SK-N-SH treated with all-trans-retinoic acid at 6 μM for 48 hours (cell line): ENCODE results near the gene PHC1.

ENCODE experiments used
- ATAC-seq: fragments of 200-7000 bp; cut with Tn5 transposase; 3 replicates; pipeline ENCODE4 v1.9.1; 2020; ENCODE audit warnings: mild to moderate bottlenecking, moderate library complexity
- ARNTL ChIP-seq: fragments of 450-650 bp; formaldehyde crosslinking; IDR thresholded peaks from 2 replicates; pipeline ENCODE4 v1.5.0; 2020; ENCODE audit warnings: low read depth, mild to moderate bottlenecking, moderate library complexity, borderline replicate concordance
- CREB5 ChIP-seq: fragments of 250-450 bp; sonication (Bioruptor Pico); IDR thresholded peaks from 2 replicates; pipeline ENCODE4 v1.5.1; 2020; ENCODE audit warnings: low read depth, mild to moderate bottlenecking, moderate library complexity
- CSDC2 ChIP-seq: fragments of 250-450 bp; sonication (Bioruptor Pico); IDR thresholded peaks from 2 replicates; pipeline ENCODE4 v1.5.0; 2020; ENCODE audit warnings: mild to moderate bottlenecking, moderate library complexity
- ESRRG ChIP-seq: fragments of 250-450 bp; sonication (Bioruptor Pico); IDR thresholded peaks from 2 replicates; pipeline ENCODE4 v1.6.1; 2021; ENCODE audit warnings: mild to moderate bottlenecking
- GLIS3 ChIP-seq: fragments of 250-450 bp; sonication (Bioruptor Pico); IDR thresholded peaks from 2 replicates; pipeline ENCODE4 v1.5.0; 2020; ENCODE audit warnings: mild to moderate bottlenecking, moderate library complexity
- ISL1 ChIP-seq: fragments of 250-450 bp; sonication (Bioruptor Pico); IDR thresholded peaks from 2 replicates; pipeline ENCODE4 v2.1.2; 2022; ENCODE audit warnings: mild to moderate bottlenecking, moderate library complexity
- OSR1 ChIP-seq: fragments of 250-450 bp; sonication (Bioruptor Pico); IDR thresholded peaks from 2 replicates; pipeline ENCODE4 v1.8.0; 2022; ENCODE audit warnings: moderate library complexity, mild to moderate bottlenecking, inconsistent platforms
- PPARA ChIP-seq: fragments of 250-450 bp; sonication (Bioruptor Pico); IDR thresholded peaks from 2 replicates; pipeline ENCODE4 v1.5.0; 2020; ENCODE audit warnings: mild to moderate bottlenecking, borderline replicate concordance
- RARB ChIP-seq: fragments of 250-450 bp; sonication (Bioruptor Pico); IDR thresholded peaks from 2 replicates; pipeline ENCODE4 v1.8.0; 2021; ENCODE audit warnings: mild to moderate bottlenecking, moderate library complexity
- SNAI2 ChIP-seq: fragments of 250-450 bp; sonication (Bioruptor Pico); IDR thresholded peaks from 2 replicates; pipeline ENCODE4 v1.5.0; 2020; ENCODE audit warnings: mild to moderate bottlenecking, moderate library complexity
- TCF4 ChIP-seq: fragments of 250-450 bp; sonication (Bioruptor Pico); IDR thresholded peaks from 2 replicates; pipeline ENCODE4 v1.8.0; 2021; ENCODE audit warnings: mild to moderate bottlenecking, moderate library complexity, borderline replicate concordance
- TOX ChIP-seq: fragments of 250-450 bp; sonication (Bioruptor Pico); IDR thresholded peaks from 2 replicates; pipeline ENCODE4 v1.8.0; 2021; ENCODE audit warnings: mild to moderate bottlenecking, moderate library complexity, borderline replicate concordance
- ZC3H10 ChIP-seq: fragments of 250-450 bp; sonication (Bioruptor Pico); IDR thresholded peaks from 2 replicates; pipeline ENCODE4 v1.5.1; 2021; ENCODE audit warnings: mild to moderate bottlenecking, moderate library complexity
- ZFP3 ChIP-seq: fragments of 250-450 bp; sonication (Bioruptor Pico); IDR thresholded peaks from 2 replicates; pipeline ENCODE4 v1.5.0; 2020; ENCODE audit warnings: mild to moderate bottlenecking, moderate library complexity
- ZFP30 ChIP-seq: fragments of 450-650 bp; formaldehyde crosslinking; IDR thresholded peaks from 2 replicates; pipeline ENCODE4 v1.5.0; 2022; ENCODE audit warnings: mild to moderate bottlenecking, moderate library complexity
- ZNF565 ChIP-seq: fragments of 450-650 bp; formaldehyde crosslinking; conservative IDR thresholded peaks from 2 replicates; pipeline ENCODE4 v1.5.0; 2020; ENCODE audit warnings: low read depth, mild to moderate bottlenecking, moderate library complexity
- ZNF70 ChIP-seq: fragments of 450-650 bp; formaldehyde crosslinking; IDR thresholded peaks from 2 replicates; pipeline ENCODE4 v1.5.0; 2020; ENCODE audit warnings: mild to moderate bottlenecking, moderate library complexity
- ZNF8 ChIP-seq: fragments of 450-650 bp; formaldehyde crosslinking; IDR thresholded peaks from 2 replicates; pipeline ENCODE4 v1.5.0; 2020; ENCODE audit warnings: mild to moderate bottlenecking, moderate library complexity
- TF ChIP-seq, protein P1 (sequence below): fragments of 250-450 bp; sonication (Bioruptor Pico); IDR thresholded peaks from 2 replicates; pipeline ENCODE4 v1.8.0; 2021; ENCODE audit warnings: low read depth, mild to moderate bottlenecking, moderate library complexity, borderline replicate concordance
- TF ChIP-seq, protein P2 (sequence below): fragments of 250-450 bp; sonication (Bioruptor Pico); IDR thresholded peaks from 2 replicates; pipeline ENCODE4 v1.8.0; 2020; ENCODE audit warnings: mild to moderate bottlenecking, moderate library complexity, borderline replicate concordance
- TF ChIP-seq, protein P3 (sequence below): fragments of 250-450 bp; sonication (Bioruptor Pico); IDR thresholded peaks from 2 replicates; pipeline ENCODE4 v1.5.0; 2020; ENCODE audit warnings: mild to moderate bottlenecking, moderate library complexity
- TF ChIP-seq, protein P4 (sequence below): fragments of 250-450 bp; sonication (Bioruptor Pico); IDR thresholded peaks from 2 replicates; pipeline ENCODE4 v1.5.1; 2021; ENCODE audit warnings: mild to moderate bottlenecking, moderate library complexity

PHC1 gene

DNA sequence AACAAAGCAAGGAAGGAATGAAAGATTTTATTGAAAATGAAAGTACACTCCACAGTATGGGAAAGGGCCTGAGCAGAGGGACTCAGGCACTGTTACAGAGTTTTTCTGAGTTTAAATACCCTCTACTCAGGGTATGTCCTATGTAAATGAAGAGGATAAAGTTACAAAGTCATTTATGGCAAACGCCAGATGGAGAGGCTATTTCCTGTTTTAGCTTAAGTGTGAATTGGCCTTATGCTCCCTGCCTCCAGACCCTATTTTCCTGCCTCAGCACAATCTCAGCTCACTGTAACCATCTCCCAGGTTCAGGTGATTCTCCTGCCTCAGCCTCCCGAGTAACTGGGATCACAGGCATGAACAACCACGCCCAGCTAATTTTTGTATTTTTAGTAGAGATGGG lies 6.8 kb upstream of the PHC1 start:
- no peak for ATAC-seq
- TF ChIP-seq, protein P1, sequence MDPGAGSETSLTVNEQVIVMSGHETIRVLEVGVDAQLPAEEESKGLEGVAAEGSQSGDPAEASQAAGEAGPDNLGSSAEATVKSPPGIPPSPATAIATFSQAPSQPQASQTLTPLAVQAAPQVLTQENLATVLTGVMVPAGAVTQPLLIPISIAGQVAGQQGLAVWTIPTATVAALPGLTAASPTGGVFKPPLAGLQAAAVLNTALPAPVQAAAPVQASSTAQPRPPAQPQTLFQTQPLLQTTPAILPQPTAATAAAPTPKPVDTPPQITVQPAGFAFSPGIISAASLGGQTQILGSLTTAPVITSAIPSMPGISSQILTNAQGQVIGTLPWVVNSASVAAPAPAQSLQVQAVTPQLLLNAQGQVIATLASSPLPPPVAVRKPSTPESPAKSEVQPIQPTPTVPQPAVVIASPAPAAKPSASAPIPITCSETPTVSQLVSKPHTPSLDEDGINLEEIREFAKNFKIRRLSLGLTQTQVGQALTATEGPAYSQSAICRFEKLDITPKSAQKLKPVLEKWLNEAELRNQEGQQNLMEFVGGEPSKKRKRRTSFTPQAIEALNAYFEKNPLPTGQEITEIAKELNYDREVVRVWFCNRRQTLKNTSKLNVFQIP (CRISPR knock-in tag) = no peak
- TF ChIP-seq TCF4 (CRISPR knock-in tag) (no peak), ESRRG (CRISPR knock-in tag) (no peak), ZNF8 (CRISPR knock-in tag) (no peak), CSDC2 (CRISPR knock-in tag) (no peak), GLIS3 (CRISPR knock-in tag) (no peak), RARB (no peak), SNAI2 (CRISPR knock-in tag) (no peak)
- TF ChIP-seq, protein P2, sequence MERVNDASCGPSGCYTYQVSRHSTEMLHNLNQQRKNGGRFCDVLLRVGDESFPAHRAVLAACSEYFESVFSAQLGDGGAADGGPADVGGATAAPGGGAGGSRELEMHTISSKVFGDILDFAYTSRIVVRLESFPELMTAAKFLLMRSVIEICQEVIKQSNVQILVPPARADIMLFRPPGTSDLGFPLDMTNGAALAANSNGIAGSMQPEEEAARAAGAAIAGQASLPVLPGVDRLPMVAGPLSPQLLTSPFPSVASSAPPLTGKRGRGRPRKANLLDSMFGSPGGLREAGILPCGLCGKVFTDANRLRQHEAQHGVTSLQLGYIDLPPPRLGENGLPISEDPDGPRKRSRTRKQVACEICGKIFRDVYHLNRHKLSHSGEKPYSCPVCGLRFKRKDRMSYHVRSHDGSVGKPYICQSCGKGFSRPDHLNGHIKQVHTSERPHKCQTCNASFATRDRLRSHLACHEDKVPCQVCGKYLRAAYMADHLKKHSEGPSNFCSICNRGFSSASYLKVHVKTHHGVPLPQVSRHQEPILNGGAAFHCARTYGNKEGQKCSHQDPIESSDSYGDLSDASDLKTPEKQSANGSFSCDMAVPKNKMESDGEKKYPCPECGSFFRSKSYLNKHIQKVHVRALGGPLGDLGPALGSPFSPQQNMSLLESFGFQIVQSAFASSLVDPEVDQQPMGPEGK (CRISPR knock-in tag) = no peak
- TF ChIP-seq, all 23 proteins: peak for 0

- TF ChIP-seq ESRRG (CRISPR knock-in tag) (no peak), TOX (CRISPR knock-in tag) (no peak), ARNTL (no peak), ZNF565 (no peak), CREB5 (CRISPR knock-in tag) (no peak), SNAI2 (CRISPR knock-in tag) (no peak), ZNF8 (CRISPR knock-in tag) (no peak), OSR1 (CRISPR knock-in tag) (no peak), CSDC2 (CRISPR knock-in tag) (no peak), PPARA (CRISPR knock-in tag) (no peak), ZFP3 (CRISPR knock-in tag) (no peak), ZC3H10 (CRISPR knock-in tag) (no peak), TCF4 (CRISPR knock-in tag) (no peak), ISL1 (no peak), RARB (no peak), ZNF70 (no peak)
- TF ChIP-seq, protein P1 (CRISPR knock-in tag) = no peak
- TF ChIP-seq, protein P3, sequence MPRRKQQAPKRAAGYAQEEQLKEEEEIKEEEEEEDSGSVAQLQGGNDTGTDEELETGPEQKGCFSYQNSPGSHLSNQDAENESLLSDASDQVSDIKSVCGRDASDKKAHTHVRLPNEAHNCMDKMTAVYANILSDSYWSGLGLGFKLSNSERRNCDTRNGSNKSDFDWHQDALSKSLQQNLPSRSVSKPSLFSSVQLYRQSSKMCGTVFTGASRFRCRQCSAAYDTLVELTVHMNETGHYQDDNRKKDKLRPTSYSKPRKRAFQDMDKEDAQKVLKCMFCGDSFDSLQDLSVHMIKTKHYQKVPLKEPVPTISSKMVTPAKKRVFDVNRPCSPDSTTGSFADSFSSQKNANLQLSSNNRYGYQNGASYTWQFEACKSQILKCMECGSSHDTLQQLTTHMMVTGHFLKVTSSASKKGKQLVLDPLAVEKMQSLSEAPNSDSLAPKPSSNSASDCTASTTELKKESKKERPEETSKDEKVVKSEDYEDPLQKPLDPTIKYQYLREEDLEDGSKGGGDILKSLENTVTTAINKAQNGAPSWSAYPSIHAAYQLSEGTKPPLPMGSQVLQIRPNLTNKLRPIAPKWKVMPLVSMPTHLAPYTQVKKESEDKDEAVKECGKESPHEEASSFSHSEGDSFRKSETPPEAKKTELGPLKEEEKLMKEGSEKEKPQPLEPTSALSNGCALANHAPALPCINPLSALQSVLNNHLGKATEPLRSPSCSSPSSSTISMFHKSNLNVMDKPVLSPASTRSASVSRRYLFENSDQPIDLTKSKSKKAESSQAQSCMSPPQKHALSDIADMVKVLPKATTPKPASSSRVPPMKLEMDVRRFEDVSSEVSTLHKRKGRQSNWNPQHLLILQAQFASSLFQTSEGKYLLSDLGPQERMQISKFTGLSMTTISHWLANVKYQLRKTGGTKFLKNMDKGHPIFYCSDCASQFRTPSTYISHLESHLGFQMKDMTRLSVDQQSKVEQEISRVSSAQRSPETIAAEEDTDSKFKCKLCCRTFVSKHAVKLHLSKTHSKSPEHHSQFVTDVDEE (CRISPR knock-in tag) = no peak
These were observed 4.6 kb upstream of the PHC1 start for GRCh38 chr12:8909752-8910151.

GRCh38 chr12:8911606-8912268 lies 2.6 kb upstream of the PHC1 start:
- no peak for ATAC-seq
- TF ChIP-seq PPARA (CRISPR knock-in tag) = no peak
- TF ChIP-seq CSDC2 (CRISPR knock-in tag) = no peak
- TF ChIP-seq, protein P2 (CRISPR knock-in tag) = no peak
- no peak for TF ChIP-seq OSR1 (CRISPR knock-in tag)
- TF ChIP-seq ESRRG (CRISPR knock-in tag) = no peak
- no peak for TF ChIP-seq TCF4 (CRISPR knock-in tag)
- no peak for TF ChIP-seq ZNF565
- TF ChIP-seq ZC3H10 (CRISPR knock-in tag) = no peak
- TF ChIP-seq, protein P4, sequence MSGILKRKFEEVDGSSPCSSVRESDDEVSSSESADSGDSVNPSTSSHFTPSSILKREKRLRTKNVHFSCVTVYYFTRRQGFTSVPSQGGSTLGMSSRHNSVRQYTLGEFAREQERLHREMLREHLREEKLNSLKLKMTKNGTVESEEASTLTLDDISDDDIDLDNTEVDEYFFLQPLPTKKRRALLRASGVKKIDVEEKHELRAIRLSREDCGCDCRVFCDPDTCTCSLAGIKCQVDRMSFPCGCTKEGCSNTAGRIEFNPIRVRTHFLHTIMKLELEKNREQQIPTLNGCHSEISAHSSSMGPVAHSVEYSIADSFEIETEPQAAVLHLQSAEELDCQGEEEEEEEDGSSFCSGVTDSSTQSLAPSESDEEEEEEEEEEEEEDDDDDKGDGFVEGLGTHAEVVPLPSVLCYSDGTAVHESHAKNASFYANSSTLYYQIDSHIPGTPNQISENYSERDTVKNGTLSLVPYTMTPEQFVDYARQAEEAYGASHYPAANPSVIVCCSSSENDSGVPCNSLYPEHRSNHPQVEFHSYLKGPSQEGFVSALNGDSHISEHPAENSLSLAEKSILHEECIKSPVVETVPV (CRISPR knock-in tag) = no peak
- TF ChIP-seq, protein P1 (CRISPR knock-in tag) = no peak
- no peak for TF ChIP-seq ZFP3 (CRISPR knock-in tag)
- no peak for TF ChIP-seq ZFP30
- no peak for TF ChIP-seq ZNF70
- TF ChIP-seq RARB = no peak

More at GRCh38 chr12:8909752-8910151, 4.6 kb upstream of the PHC1 start:
- no peak for ATAC-seq
